IMR-90 (cell line): Measurements from ENCODE around the gene KRTCAP2. TPM values are rescaled to one million over a fixed set of nuclear protein-coding genes. Genes with fewer than 3 reads are reported as not detected.

Experiments used
- ATAC-seq: fragments of 200-7000 bp; cut with Tn5 transposase; 2 replicates; pipeline ENCODE4 v1.9.1; 2020; ENCODE audit warnings: low read depth, mild to moderate bottlenecking, moderate library complexity
- BruUV-seq: library from RNA; stranded (reverse); fragments of 400-500 nt; replicated peaks from 2 replicates; lab custom pipeline; 2021; lab: Mats Ljungman, UMichigan
- CTCF ChIA-PET: fragments of 300-600 bp; formaldehyde crosslinking; extraction: SDS; loops from one replicate; lab custom pipeline; 2021; ENCODE audit warnings: antibody characterized with exemption; lab: Yijun Ruan, JAX
- POLR2A ChIA-PET: fragments of 300-600 bp; sonication (Branson Sonifier 250); formaldehyde crosslinking; loops from one replicate; lab custom pipeline; 2022; ENCODE audit warnings: antibody characterized with exemption; ENCODE audit not compliant: unreplicated experiment; lab: Charles Lee
- DNase-seq: peaks from one replicate; pipeline ENCODE4 v3.0.0; 2013
- H2AFZ ChIP-seq: replicated peaks from 2 replicates; pipeline ENCODE3; 2013; ENCODE audit warnings: low read length, mild to moderate bottlenecking; ENCODE audit not compliant: poor library complexity
- H2AK5ac ChIP-seq: 2 replicates; pipeline ENCODE4 v1.6.1; 2013; ENCODE audit warnings: low read depth, low read length, inconsistent platforms
- H2AK9ac ChIP-seq: replicated peaks from 2 replicates; pipeline ENCODE3; 2013; ENCODE audit warnings: mild to moderate bottlenecking, low read depth, low read length, moderate library complexity; ENCODE audit not compliant: poor library complexity
- H2BK120ac ChIP-seq: 2 replicates; pipeline ENCODE4 v1.6.1; 2013; ENCODE audit warnings: low read depth, low read length, inconsistent platforms
- H2BK15ac ChIP-seq: 3 replicates; pipeline ENCODE4 v1.6.1; 2013; ENCODE audit warnings: low read depth, low read length, inconsistent platforms
- H2BK20ac ChIP-seq: 2 replicates; pipeline ENCODE4 v1.6.1; 2013; ENCODE audit warnings: low read depth, mild to moderate bottlenecking, inconsistent platforms, low read length, moderate library complexity
- H2BK5ac ChIP-seq: 2 replicates; pipeline ENCODE4 v1.6.1; 2013; ENCODE audit warnings: mild to moderate bottlenecking, low read depth, low read length, inconsistent platforms; ENCODE audit not compliant: poor library complexity, severe bottlenecking
- H3K14ac ChIP-seq: replicated peaks from 2 replicates; pipeline ENCODE4 v1.6.1; 2013; ENCODE audit warnings: low read depth, low read length, inconsistent platforms
- H3K18ac ChIP-seq: 2 replicates; pipeline ENCODE4 v1.6.1; 2013; ENCODE audit warnings: low read depth, low read length, control low read depth
- H3K23ac ChIP-seq: 2 replicates; pipeline ENCODE4 v1.6.1; 2013; ENCODE audit warnings: low read depth, low read length, inconsistent platforms
- H3K27ac ChIP-seq: 2 replicates; pipeline ENCODE4 v1.5.1; 2013; ENCODE audit warnings: mild to moderate bottlenecking, control low read depth, low read length; ENCODE audit not compliant: insufficient read depth
- H3K27me3 ChIP-seq: 2 replicates; pipeline ENCODE4 v1.6.1; 2013; ENCODE audit warnings: low read length; ENCODE audit not compliant: control insufficient read depth, insufficient read depth
- H3K36me3 ChIP-seq: 2 replicates; pipeline ENCODE4 v1.6.1; 2013; ENCODE audit warnings: low read length, mixed read lengths; ENCODE audit not compliant: control insufficient read depth, insufficient read depth
- H3K4ac ChIP-seq: 2 replicates; pipeline ENCODE4 v1.6.1; 2013; ENCODE audit warnings: low read depth, low read length, inconsistent platforms
- H3K4me1 ChIP-seq: 2 replicates; pipeline ENCODE4 v1.6.1; 2013; ENCODE audit warnings: low read length, mixed read lengths; ENCODE audit not compliant: control insufficient read depth, insufficient read depth
- H3K4me2 ChIP-seq: 2 replicates; pipeline ENCODE4 v1.6.1; 2013; ENCODE audit warnings: low read depth, mild to moderate bottlenecking, control low read depth, low read length, moderate library complexity
- H3K4me3 ChIP-seq: 2 replicates; pipeline ENCODE4 v1.5.1; 2013; ENCODE audit warnings: low read depth, mild to moderate bottlenecking, control low read depth, low read length, moderate library complexity; ENCODE audit not compliant: insufficient read depth
- H3K56ac ChIP-seq: 2 replicates; pipeline ENCODE4 v1.6.1; 2013; ENCODE audit warnings: low read length, inconsistent platforms; ENCODE audit not compliant: insufficient read depth; ENCODE audit errors: extremely low read depth
- H3K79me1 ChIP-seq, 2 experiments: 2 replicates each; pipeline ENCODE4 v1.6.1; 2013; ENCODE audit warnings: low read length in 2 of 2, inconsistent platforms in 1 of 2, low read depth in 1 of 2
- H3K9ac ChIP-seq: 2 replicates; pipeline ENCODE4 v1.6.1; 2013; ENCODE audit warnings: low read depth, low read length, control low read depth
- H3K9me1 ChIP-seq: 2 replicates; pipeline ENCODE4 v1.6.1; 2013; ENCODE audit warnings: low read length, inconsistent platforms; ENCODE audit not compliant: insufficient read depth
- H3K9me3 ChIP-seq: 2 replicates; pipeline ENCODE4 v1.6.1; 2013; ENCODE audit warnings: low read length; ENCODE audit not compliant: control insufficient read depth, insufficient read depth
- H4K20me1 ChIP-seq: 2 replicates; pipeline ENCODE4 v1.6.1; 2013; ENCODE audit warnings: low read length, inconsistent platforms; ENCODE audit not compliant: insufficient read depth
- H4K5ac ChIP-seq: 2 replicates; pipeline ENCODE4 v1.6.1; 2013; ENCODE audit warnings: mild to moderate bottlenecking, low read depth, low read length, control low read depth
- H4K8ac ChIP-seq, 2 experiments: 2 replicates each; pipeline ENCODE4 v1.6.1; 2013; ENCODE audit warnings: low read depth in 2 of 2, low read length in 2 of 2, control low read depth in 1 of 2, inconsistent platforms in 1 of 2
- H4K91ac ChIP-seq: 2 replicates; pipeline ENCODE4 v1.6.1; 2013; ENCODE audit warnings: low read depth, low read length, inconsistent platforms; ENCODE audit not compliant: insufficient read depth
- BHLHE40 ChIP-seq: fragments of 150-350 bp; IDR thresholded peaks from 2 replicates; pipeline ENCODE4 v1.6.1; 2016; ENCODE audit warnings: mild to moderate bottlenecking, low read depth, low read length
- CEBPB ChIP-seq: IDR thresholded peaks from 2 replicates; pipeline ENCODE4 v1.6.1; 2012; ENCODE audit warnings: low read depth, low read length, improper control_type of control experiment
- CHD1 ChIP-seq: IDR thresholded peaks from 2 replicates; pipeline ENCODE4 v1.6.1; 2012; ENCODE audit warnings: low read depth, low read length, improper control_type of control experiment
- FOS ChIP-seq: fragments of 150-350 bp; IDR thresholded peaks from 2 replicates; pipeline ENCODE4 v1.6.1; 2016; ENCODE audit warnings: low read depth, low read length
- MAFK ChIP-seq: IDR thresholded peaks from 2 replicates; pipeline ENCODE4 v1.6.1; 2012; ENCODE audit warnings: low read depth, low read length, improper control_type of control experiment
- MAZ ChIP-seq: IDR thresholded peaks from 2 replicates; pipeline ENCODE4 v1.6.1; 2012; ENCODE audit warnings: low read depth, mild to moderate bottlenecking, low read length, improper control_type of control experiment, moderate library complexity, borderline replicate concordance
- MXI1 ChIP-seq: IDR thresholded peaks from 2 replicates; pipeline ENCODE4 v1.6.1; 2012; ENCODE audit warnings: low read depth, mild to moderate bottlenecking, low read length, moderate library complexity, borderline replicate concordance
- NFE2L2 ChIP-seq: fragments of 150-350 bp; IDR thresholded peaks from 2 replicates; pipeline ENCODE4 v1.6.1; 2016; ENCODE audit warnings: low read depth, mild to moderate bottlenecking, low read length
- POLR2A ChIP-seq: IDR thresholded peaks from 2 replicates; pipeline ENCODE4 v1.6.1; 2012; ENCODE audit warnings: mild to moderate bottlenecking, low read depth, low read length
- RAD21 ChIP-seq: IDR thresholded peaks from 2 replicates; pipeline ENCODE4 v1.6.1; 2012; ENCODE audit warnings: low read length, improper control_type of control experiment
- RCOR1 ChIP-seq: IDR thresholded peaks from 2 replicates; pipeline ENCODE4 v1.6.1; 2012; ENCODE audit warnings: mild to moderate bottlenecking, low read length, improper control_type of control experiment; ENCODE audit not compliant: insufficient replicate concordance
- RFX5 ChIP-seq: IDR thresholded peaks from 2 replicates; pipeline ENCODE4 v1.8.0; 2012; ENCODE audit warnings: low read depth, mild to moderate bottlenecking, low read length, moderate library complexity
- SMC3 ChIP-seq: fragments of 150-350 bp; IDR thresholded peaks from 2 replicates; pipeline ENCODE4 v1.6.1; 2016; ENCODE audit warnings: low read depth, mild to moderate bottlenecking, antibody characterized with exemption, low read length, moderate library complexity
- WGBS, 2 experiments: methylation state at CpG; one replicate each; pipeline versions ENCODE4 v1.1.5 to v1.1.7; 2013; ENCODE audit warnings: missing lambda C conversion rate in 2 of 2; ENCODE audit not compliant: insufficient read length in 1 of 2; ENCODE audit errors: extremely low coverage in 2 of 2; 5-methylcytosine and 5-hydroxymethylcytosine counted together
- dilution Hi-C: fragments of 300-500 bp; cut with HindIII; formaldehyde crosslinking; loops from one replicate; pipeline ENCODE4 v1.14.3; 2018; ENCODE audit warnings: low sequenced_read_pairs; ENCODE audit not compliant: unreplicated experiment
- in situ Hi-C: fragments of 300-500 bp; cut with MboI; formaldehyde crosslinking; loops from 3 replicates; pipeline ENCODE4 v1.14.3; 2019; ENCODE audit warnings: low sequenced_read_pairs, inconsistent platforms, mixed read lengths
- intact Hi-C: fragments of 100-400 bp; cut with micrococcal nuclease; formaldehyde crosslinking; loops from 2 replicates; pipeline ENCODE4 v1.10.0; 2022
- polyA plus RNA-seq, 3 experiments: library from polyadenylated mRNA; depleted of rRNA; stranded (reverse); fragments of >200 nt; gene quantifications; 2 replicates each; pipeline ENCODE4 v1.2.3, GENCODE V29; 2012; ENCODE audit warnings: low replicate concordance in 1 of 3
- total RNA-seq: library from RNA; depleted of rRNA; stranded (reverse); fragments of >200 nt; gene quantifications from 2 replicates; pipeline ENCODE4 v1.2.3, GENCODE V29; 2012
- TF ChIP-seq, protein P1 (sequence below): fragments of 150-350 bp; IDR thresholded peaks from 2 replicates; pipeline ENCODE4 v1.6.1; 2017; ENCODE audit warnings: mild to moderate bottlenecking, antibody characterized with exemption, low read length, low read depth
- TF ChIP-seq, protein P2 (sequence below): conservative IDR thresholded peaks from 2 replicates; pipeline ENCODE4 v1.5.1; 2012; ENCODE audit warnings: mild to moderate bottlenecking, low read depth, low read length, improper control_type of control experiment
- TF ChIP-seq, protein P3 (sequence below): fragments of 150-350 bp; IDR thresholded peaks from 2 replicates; pipeline ENCODE4 v1.6.1; 2016; ENCODE audit warnings: low read depth, mild to moderate bottlenecking, low read length, moderate library complexity, borderline replicate concordance

Gene KRTCAP2
- total and polyA plus RNA-seq, 2 of the 4 experiments (the other 2 are of a cell fraction) = 76.7 to 232 TPM

DNA sequence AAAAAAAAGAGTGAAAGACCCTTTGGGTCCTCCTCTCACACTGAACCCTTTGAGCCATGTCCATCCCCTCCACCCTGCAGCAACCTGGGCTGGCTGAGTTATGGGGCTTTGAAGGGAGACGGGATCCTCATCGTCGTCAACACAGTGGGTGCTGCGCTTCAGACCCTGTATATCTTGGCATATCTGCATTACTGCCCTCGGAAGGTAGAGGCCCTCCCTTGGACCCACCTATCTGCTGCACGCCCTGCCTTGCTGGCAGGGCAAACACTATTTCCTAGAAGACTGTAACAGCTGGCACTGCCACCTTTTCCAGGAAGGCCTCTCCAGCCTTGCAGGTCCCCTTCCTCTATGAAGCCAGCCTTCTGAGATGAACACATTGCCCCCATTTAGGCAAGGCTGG lies 36.4 kb downstream of the KRTCAP2 start:
- Histone ChIP-seq H2BK20ac (no peak overlapping the region), H3K4me2 (peak overlapping the region; percentile 66), H2AK5ac (peak overlapping the region; percentile 23; the same call in 1 of the 2 replicates), H2BK15ac (no peak overlapping the region), H3K56ac (no peak overlapping the region), H2BK5ac (peak overlapping the region; percentile 3), H3K36me3 (peaks cover 9% of the 10 kb centered on the region), H3K9me1 (peaks cover 20% of the 10 kb centered on the region; the same call in 1 of the 2 replicates), H4K5ac (peak overlapping the region; percentile 22; the same call in 1 of the 2 replicates), H3K4ac (peak overlapping the region; percentile 77), H4K8ac (peak overlapping the region in 1 of 2 experiments; percentile 45; a peak in 2 of 4 replicates), H3K9ac (peak overlapping the region; percentile 21; the same call in 1 of the 2 replicates), H3K27ac (peak overlapping the region; percentile 23), H3K79me1 (peaks cover 23 to 44% of the 10 kb centered on the region in 2 experiments), H4K91ac (peak overlapping the region; percentile 44; the same call in 1 of the 2 replicates), H4K20me1 (no peaks in the 10 kb centered on the region), H2AFZ (peak overlapping the region; percentile 39), H3K18ac (no peak overlapping the region), H3K14ac (peak overlapping the region; percentile 85; the same call in 1 of the 2 replicates), H3K4me3 (peak overlapping the region; percentile 5), H3K27me3 (no peaks in the 10 kb centered on the region), H3K4me1 (peaks cover 8% of the 10 kb centered on the region; the same call in 1 of the 2 replicates), H2BK120ac (no peak overlapping the region), H3K23ac (peak overlapping the region; percentile 77; the same call in 1 of the 2 replicates), H3K9me3 (no peaks in the 10 kb centered on the region), H2AK9ac (peak overlapping the region; percentile 31)
- no peak for ATAC-seq
- dilution Hi-C loops = no loop called here
- BruUV-seq = no TSS peak
- intact Hi-C loops = no loop called here
- POLR2A ChIA-PET = interaction anchor here (0.7 kb wide), 1 partner anchor 136 kb away, joined by 3 read pairs; the partner anchor contains the start of gene CLK2
- TF ChIP-seq FOS (no peak), POLR2A (no peak), NFE2L2 (no peak), CEBPB (no peak), CHD1 (no peak), MAFK (no peak), RAD21 (no peak), RCOR1 (no peak), MAZ (no peak), SMC3 (no peak), BHLHE40 (no peak), MXI1 (no peak), RFX5 (no peak)
- TF ChIP-seq, protein P1, sequence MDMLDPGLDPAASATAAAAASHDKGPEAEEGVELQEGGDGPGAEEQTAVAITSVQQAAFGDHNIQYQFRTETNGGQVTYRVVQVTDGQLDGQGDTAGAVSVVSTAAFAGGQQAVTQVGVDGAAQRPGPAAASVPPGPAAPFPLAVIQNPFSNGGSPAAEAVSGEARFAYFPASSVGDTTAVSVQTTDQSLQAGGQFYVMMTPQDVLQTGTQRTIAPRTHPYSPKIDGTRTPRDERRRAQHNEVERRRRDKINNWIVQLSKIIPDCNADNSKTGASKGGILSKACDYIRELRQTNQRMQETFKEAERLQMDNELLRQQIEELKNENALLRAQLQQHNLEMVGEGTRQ = no peak
- TF ChIP-seq, protein P2, sequence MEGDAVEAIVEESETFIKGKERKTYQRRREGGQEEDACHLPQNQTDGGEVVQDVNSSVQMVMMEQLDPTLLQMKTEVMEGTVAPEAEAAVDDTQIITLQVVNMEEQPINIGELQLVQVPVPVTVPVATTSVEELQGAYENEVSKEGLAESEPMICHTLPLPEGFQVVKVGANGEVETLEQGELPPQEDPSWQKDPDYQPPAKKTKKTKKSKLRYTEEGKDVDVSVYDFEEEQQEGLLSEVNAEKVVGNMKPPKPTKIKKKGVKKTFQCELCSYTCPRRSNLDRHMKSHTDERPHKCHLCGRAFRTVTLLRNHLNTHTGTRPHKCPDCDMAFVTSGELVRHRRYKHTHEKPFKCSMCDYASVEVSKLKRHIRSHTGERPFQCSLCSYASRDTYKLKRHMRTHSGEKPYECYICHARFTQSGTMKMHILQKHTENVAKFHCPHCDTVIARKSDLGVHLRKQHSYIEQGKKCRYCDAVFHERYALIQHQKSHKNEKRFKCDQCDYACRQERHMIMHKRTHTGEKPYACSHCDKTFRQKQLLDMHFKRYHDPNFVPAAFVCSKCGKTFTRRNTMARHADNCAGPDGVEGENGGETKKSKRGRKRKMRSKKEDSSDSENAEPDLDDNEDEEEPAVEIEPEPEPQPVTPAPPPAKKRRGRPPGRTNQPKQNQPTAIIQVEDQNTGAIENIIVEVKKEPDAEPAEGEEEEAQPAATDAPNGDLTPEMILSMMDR = no peak
- TF ChIP-seq, protein P3, sequence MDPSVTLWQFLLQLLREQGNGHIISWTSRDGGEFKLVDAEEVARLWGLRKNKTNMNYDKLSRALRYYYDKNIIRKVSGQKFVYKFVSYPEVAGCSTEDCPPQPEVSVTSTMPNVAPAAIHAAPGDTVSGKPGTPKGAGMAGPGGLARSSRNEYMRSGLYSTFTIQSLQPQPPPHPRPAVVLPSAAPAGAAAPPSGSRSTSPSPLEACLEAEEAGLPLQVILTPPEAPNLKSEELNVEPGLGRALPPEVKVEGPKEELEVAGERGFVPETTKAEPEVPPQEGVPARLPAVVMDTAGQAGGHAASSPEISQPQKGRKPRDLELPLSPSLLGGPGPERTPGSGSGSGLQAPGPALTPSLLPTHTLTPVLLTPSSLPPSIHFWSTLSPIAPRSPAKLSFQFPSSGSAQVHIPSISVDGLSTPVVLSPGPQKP = no peak
- in situ Hi-C loops = no loop called here
- 63% methylated on average over 5 of the region's 6 CpGs; no CpG with 5 or more reads in 1 of the 2 experiments for WGBS, 2 experiments
- CTCF ChIA-PET = interaction anchor here (0.6 to 1.1 kb wide), 2 partner anchors 16 to 45 kb away, joined by 3 to 4 read pairs; no protein-coding TSS in a partner anchor
- no peak for DNase-seq
